ENCODE results near the gene TJP3. TPM values are rescaled to one million over a fixed set of nuclear protein-coding genes. Genes with fewer than 3 reads are reported as not detected.

The TJP3 gene
- total and polyA plus RNA-seq, 2 experiments from 2014 or later, result 23.7 to 49.2 TPM

GRCh38 chr19:3774621-3775373 is 66.6 kb downstream of the TJP3 start:
- no peaks in the 10 kb centered on the region for H3K36me3 ChIP-seq (replicated peaks; ENCODE audit: insufficient read depth, low read depth)
- no peak for DNase-seq (ENCODE audit: low spot score)
- H4K20me1 ChIP-seq (ENCODE audit: insufficient read depth, poor library complexity, severe bottlenecking), result no peaks in the 10 kb centered on the region
- no peaks in the 10 kb centered on the region for H3K79me2 ChIP-seq
- no peaks in the 10 kb centered on the region for H3K4me1 ChIP-seq (ENCODE audit: insufficient read depth)
- H2AFZ ChIP-seq, result no peak overlapping the region
- TF ChIP-seq EZH2 (IDR thresholded peaks at IDR 0.05; ENCODE audit: borderline replicate concordance) (no peak), EZH2phosphoT487 (IDR thresholded peaks at IDR 0.05; ENCODE audit: low read depth, severe bottlenecking, unreplicated experiment) (no peak), CTCF (IDR thresholded peaks at IDR 0.05; ENCODE audit: poor library complexity) (no peak)
- no peaks in the 10 kb centered on the region for H3K9me3 ChIP-seq (ENCODE audit: low read depth)
- H3K27me3 ChIP-seq, result no peaks in the 10 kb centered on the region
- H3K4me2 ChIP-seq, result no peak overlapping the region
- H3K27ac ChIP-seq, result no peak overlapping the region
- 78% methylated on average over 22 of the region's 25 CpGs for WGBS (ENCODE audit: low lambda C conversion rate, missing lambda C conversion rate)
- no peaks in the 10 kb centered on the region for H3K9me2 ChIP-seq (replicated peaks; ENCODE audit: insufficient read depth)
- no peak overlapping the region for H3K4me3 ChIP-seq

- Histone ChIP-seq H2AFZ (no peak overlapping the region), H3K27ac (no peak overlapping the region), H3K4me1 (ENCODE audit: insufficient read depth) (no peaks in the 10 kb centered on the region), H3K9me3 (ENCODE audit: low read depth) (no peaks in the 10 kb centered on the region), H3K4me3 (no peak overlapping the region), H3K36me3 (replicated peaks; ENCODE audit: insufficient read depth, low read depth) (no peaks in the 10 kb centered on the region), H3K79me2 (no peaks in the 10 kb centered on the region), H4K20me1 (ENCODE audit: insufficient read depth, poor library complexity, severe bottlenecking) (no peaks in the 10 kb centered on the region), H3K27me3 (no peaks in the 10 kb centered on the region), H3K4me2 (no peak overlapping the region), H3K9me2 (replicated peaks; ENCODE audit: insufficient read depth) (no peaks in the 10 kb centered on the region)
- no peak for TF ChIP-seq CTCF (IDR thresholded peaks at IDR 0.05; ENCODE audit: poor library complexity)
- TF ChIP-seq EZH2 (IDR thresholded peaks at IDR 0.05; ENCODE audit: borderline replicate concordance), result no peak
- TF ChIP-seq EZH2phosphoT487 (IDR thresholded peaks at IDR 0.05; ENCODE audit: low read depth, severe bottlenecking, unreplicated experiment), result no peak
- WGBS (ENCODE audit: low lambda C conversion rate, missing lambda C conversion rate), result 92% methylated on average over 2 of the region's 2 CpGs
- DNase-seq (ENCODE audit: low spot score), result no peak
Measured at GRCh38 chr19:3775374-3775711, 67.2 kb downstream of the TJP3 start.

GRCh38 chr19:3775831-3776230 is 67.6 kb downstream of the TJP3 start:
- TF ChIP-seq EZH2phosphoT487 (IDR thresholded peaks at IDR 0.05; ENCODE audit: low read depth, severe bottlenecking, unreplicated experiment), result no peak
- H2AFZ ChIP-seq, result no peak overlapping the region
- no peaks in the 10 kb centered on the region for H3K4me1 ChIP-seq (ENCODE audit: insufficient read depth)
- H4K20me1 ChIP-seq (ENCODE audit: insufficient read depth, poor library complexity, severe bottlenecking), result no peaks in the 10 kb centered on the region
- 100% methylated on average over 5 of the region's 5 CpGs for WGBS (ENCODE audit: low lambda C conversion rate, missing lambda C conversion rate)
- no peaks in the 10 kb centered on the region for H3K79me2 ChIP-seq
- H3K9me3 ChIP-seq (ENCODE audit: low read depth), result no peaks in the 10 kb centered on the region
- H3K27me3 ChIP-seq, result no peaks in the 10 kb centered on the region
- H3K36me3 ChIP-seq (replicated peaks; ENCODE audit: insufficient read depth, low read depth), result no peaks in the 10 kb centered on the region
- no peak overlapping the region for H3K27ac ChIP-seq
- no peak overlapping the region for H3K4me2 ChIP-seq
- DNase-seq (ENCODE audit: low spot score), result no peak
- H3K4me3 ChIP-seq, result no peak overlapping the region
- no peaks in the 10 kb centered on the region for H3K9me2 ChIP-seq (replicated peaks; ENCODE audit: insufficient read depth)

- Histone ChIP-seq H3K79me2 (no peaks in the 10 kb centered on the region), H2AFZ (no peak overlapping the region), H4K20me1 (ENCODE audit: insufficient read depth, poor library complexity, severe bottlenecking) (no peaks in the 10 kb centered on the region), H3K9me3 (ENCODE audit: low read depth) (no peaks in the 10 kb centered on the region), H3K4me3 (no peak overlapping the region), H3K27me3 (no peaks in the 10 kb centered on the region), H3K9me2 (replicated peaks; ENCODE audit: insufficient read depth) (no peaks in the 10 kb centered on the region), H3K4me2 (no peak overlapping the region), H3K27ac (no peak overlapping the region), H3K36me3 (replicated peaks; ENCODE audit: insufficient read depth, low read depth) (no peaks in the 10 kb centered on the region), H3K4me1 (ENCODE audit: insufficient read depth) (no peaks in the 10 kb centered on the region)
- TF ChIP-seq EZH2 (IDR thresholded peaks at IDR 0.05; ENCODE audit: borderline replicate concordance), result no peak
- TF ChIP-seq CTCF (IDR thresholded peaks at IDR 0.05; ENCODE audit: poor library complexity), result no peak
- no peak for TF ChIP-seq EZH2phosphoT487 (IDR thresholded peaks at IDR 0.05; ENCODE audit: low read depth, severe bottlenecking, unreplicated experiment)
- no peak for DNase-seq (ENCODE audit: low spot score)
- WGBS (ENCODE audit: low lambda C conversion rate, missing lambda C conversion rate), result 100% methylated on average over 1 of the region's 1 CpG
Measured at GRCh38 chr19:3776479-3777040, 68.4 kb downstream of the TJP3 start.

Measured in hepatocyte (in vitro differentiated cells).